Cardiac fibroblast (primary cell): ENCODE data around the gene CRYZL1.
A peak's percentile ranks its signal among the peaks of the same experiment; 100 is the strongest.

ENCODE experiments used
- DNase-seq, 2 donors: peaks; one replicate each; pipeline versions ENCODE4 v3.0.0 to v3.0.0-alpha.2; 2010; ENCODE audit warnings: low read depth in 2 of 2
- H3K4me3 ChIP-seq, 2 donors: replicated peaks in 1 of 2; 1 replicate in 1 of 2; 2 replicates in 1 of 2; pipeline ENCODE4 v1.5.1; 2011; ENCODE audit warnings: low read depth in 2 of 2, low read length in 2 of 2, mild to moderate bottlenecking in 2 of 2, moderate library complexity in 1 of 2
- TF ChIP-seq, protein P1 (sequence below): IDR thresholded peaks from one replicate; pipeline ENCODE4 v1.5.1; 2011; ENCODE audit warnings: low read depth, mild to moderate bottlenecking, low read length, inconsistent platforms

The CRYZL1 gene

GRCh38 chr21:33550772-33551660, 90.5 kb downstream of the CRYZL1 start:
- TF ChIP-seq, protein P1, sequence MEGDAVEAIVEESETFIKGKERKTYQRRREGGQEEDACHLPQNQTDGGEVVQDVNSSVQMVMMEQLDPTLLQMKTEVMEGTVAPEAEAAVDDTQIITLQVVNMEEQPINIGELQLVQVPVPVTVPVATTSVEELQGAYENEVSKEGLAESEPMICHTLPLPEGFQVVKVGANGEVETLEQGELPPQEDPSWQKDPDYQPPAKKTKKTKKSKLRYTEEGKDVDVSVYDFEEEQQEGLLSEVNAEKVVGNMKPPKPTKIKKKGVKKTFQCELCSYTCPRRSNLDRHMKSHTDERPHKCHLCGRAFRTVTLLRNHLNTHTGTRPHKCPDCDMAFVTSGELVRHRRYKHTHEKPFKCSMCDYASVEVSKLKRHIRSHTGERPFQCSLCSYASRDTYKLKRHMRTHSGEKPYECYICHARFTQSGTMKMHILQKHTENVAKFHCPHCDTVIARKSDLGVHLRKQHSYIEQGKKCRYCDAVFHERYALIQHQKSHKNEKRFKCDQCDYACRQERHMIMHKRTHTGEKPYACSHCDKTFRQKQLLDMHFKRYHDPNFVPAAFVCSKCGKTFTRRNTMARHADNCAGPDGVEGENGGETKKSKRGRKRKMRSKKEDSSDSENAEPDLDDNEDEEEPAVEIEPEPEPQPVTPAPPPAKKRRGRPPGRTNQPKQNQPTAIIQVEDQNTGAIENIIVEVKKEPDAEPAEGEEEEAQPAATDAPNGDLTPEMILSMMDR, result no peak
- H3K4me3 ChIP-seq, result no peak overlapping the region
- DNase-seq, result no peak

DNA sequence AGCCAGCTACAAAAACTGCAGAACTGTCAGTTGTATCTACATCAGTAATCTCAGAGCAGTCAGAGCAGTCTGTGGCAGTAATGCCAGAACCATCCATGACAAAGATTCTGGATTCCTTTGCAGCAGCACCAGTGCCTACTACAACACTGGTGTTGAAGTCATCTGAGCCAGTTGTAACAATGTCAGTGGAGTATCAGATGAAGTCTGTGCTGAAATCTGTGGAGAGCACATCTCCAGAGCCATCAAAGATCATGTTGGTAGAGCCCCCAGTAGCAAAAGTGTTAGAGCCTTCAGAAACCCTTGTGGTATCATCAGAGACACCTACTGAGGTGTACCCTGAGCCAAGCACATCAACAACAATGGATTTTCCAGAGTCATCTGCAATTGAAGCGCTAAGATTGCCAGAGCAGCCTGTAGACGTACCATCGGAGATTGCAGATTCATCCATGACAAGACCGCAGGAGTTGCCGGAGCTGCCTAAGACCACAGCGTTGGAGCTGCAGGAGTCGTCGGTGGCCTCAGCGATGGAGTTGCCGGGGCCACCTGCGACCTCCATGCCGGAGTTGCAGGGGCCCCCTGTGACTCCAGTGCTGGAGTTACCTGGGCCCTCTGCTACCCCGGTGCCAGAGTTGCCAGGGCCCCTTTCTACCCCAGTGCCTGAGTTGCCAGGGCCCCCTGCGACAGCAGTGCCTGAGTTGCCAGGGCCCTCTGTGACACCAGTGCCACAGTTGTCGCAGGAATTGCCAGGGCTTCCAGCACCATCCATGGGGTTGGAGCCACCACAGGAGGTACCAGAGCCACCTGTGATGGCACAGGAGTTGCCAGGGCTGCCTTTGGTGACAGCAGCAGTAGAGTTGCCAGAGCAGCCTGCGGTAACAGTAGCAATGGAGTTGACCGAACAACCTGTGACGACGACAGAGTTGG, 91.4 kb downstream of the CRYZL1 start:
- H3K4me3 ChIP-seq, result no peak overlapping the region
- no peak for DNase-seq
- TF ChIP-seq, protein P1, result no peak

DNA sequence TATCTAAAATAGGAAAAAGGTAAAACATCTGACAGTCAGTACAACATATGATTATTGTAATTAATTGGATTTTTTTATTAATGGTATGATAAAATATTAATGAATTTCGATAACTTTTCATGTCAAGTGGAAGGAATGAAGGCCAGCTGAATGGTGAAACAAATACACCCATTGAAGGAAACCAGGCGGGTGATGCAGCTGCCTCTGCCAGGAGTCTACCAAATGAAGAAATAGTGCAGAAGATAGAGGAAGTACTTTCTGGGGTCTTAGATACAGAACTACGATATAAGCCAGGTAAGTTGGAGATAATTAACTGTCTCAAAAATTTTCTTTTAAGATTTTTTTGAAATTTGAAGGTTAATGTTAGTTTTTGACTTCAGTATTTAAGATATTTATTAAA, 95.5 kb downstream of the CRYZL1 start:
- TF ChIP-seq, protein P1, result no peak
- H3K4me3 ChIP-seq, result no peak overlapping the region
- DNase-seq, result no peak

DNA sequence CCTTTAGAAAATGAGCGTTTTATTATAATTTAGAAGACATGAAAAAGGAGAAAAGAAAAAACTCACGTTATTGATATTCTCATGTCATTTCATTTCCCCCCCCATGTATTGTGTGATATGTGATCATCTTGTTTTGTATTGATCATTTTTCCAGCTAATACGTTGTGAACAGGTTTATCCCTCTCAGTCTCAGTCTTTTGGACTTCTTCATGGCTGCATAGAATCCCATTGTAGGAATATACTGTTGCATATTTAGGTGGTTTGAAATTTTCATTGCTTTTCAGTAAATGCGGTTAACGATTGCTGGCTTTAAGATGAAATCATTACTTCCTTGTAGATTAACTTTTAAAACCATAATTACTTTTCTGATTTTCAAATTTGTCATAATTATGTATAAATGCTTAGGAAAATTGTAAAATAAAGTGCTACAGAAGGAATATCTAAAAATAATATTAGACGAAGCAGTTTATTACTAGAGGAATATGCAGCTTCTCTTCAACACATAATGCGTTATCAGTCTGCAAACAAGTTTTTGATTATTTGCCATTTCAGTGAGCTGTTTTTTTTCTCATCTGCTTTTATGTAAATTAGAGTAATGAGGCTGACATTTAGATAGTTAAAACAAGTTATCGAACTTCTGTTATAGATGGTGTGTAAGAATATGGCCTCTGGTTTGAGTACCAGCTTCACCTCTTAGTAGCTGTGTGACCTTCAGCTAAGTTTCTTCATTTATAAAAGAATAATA, 96.9 kb downstream of the CRYZL1 start:
- peak overlapping the region; percentile 64 to 87 for H3K4me3 ChIP-seq
- TF ChIP-seq, protein P1, result no peak
- DNase-seq, result no peak

- H3K4me3 ChIP-seq, result peak overlapping the region; percentile 64 to 87
- TF ChIP-seq, protein P1, result no peak
- DNase-seq, result no peak
These were observed 97.9 kb downstream of the CRYZL1 start for GRCh38 chr21:33543505-33544129.
